ENCODE data around the gene CHAC1.
"Not testable (repeated sequence)": the region's sequence is repeated elsewhere in the genome, so short reads cannot be mapped to it uniquely, and the experiment has no call there.

Gene CHAC1

GRCh38 chr15:40958723-40959122 is 5.5 kb downstream of the CHAC1 start:
- no peak for DNase-seq

DNA sequence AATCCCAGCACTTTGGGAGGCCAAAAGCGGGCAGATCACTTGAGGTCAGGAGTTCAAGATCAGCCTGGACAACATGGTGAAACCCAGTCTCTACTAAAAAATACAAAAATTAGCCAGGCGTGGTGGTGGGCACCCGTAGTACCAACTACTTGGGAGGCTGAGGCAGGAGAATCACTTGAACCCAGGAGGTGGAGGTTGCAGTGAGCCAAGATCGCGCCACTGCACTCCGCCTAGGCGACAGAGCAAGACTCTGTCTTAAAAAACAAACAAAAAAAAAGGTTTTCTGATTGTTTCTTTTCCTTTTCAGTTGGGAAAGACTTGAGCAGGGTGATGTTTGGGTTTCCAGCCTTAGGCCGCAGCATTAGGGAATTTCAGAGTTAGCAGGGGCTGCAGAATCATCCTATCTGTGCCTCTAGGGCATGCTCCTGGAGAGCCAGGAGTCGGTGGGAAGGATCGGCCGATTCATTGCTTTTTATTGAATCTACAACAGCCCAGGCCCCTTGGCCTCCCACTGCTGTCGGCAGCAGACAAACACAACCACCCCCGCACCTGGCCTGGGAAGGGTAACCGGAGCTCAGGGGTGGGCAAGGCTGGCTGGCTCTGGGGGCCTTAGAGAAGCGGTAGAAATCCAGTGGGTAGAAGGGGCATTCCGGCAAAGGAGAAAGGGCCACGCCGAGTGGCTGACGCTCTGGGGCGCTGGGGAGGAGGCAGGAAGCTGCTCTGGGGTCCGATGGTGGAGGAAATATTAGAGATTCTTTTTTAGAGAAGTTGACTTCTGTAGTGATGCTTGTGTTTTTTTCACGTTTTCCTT is 6.3 kb downstream of the CHAC1 start:
- DNase-seq, result no peak

DNA sequence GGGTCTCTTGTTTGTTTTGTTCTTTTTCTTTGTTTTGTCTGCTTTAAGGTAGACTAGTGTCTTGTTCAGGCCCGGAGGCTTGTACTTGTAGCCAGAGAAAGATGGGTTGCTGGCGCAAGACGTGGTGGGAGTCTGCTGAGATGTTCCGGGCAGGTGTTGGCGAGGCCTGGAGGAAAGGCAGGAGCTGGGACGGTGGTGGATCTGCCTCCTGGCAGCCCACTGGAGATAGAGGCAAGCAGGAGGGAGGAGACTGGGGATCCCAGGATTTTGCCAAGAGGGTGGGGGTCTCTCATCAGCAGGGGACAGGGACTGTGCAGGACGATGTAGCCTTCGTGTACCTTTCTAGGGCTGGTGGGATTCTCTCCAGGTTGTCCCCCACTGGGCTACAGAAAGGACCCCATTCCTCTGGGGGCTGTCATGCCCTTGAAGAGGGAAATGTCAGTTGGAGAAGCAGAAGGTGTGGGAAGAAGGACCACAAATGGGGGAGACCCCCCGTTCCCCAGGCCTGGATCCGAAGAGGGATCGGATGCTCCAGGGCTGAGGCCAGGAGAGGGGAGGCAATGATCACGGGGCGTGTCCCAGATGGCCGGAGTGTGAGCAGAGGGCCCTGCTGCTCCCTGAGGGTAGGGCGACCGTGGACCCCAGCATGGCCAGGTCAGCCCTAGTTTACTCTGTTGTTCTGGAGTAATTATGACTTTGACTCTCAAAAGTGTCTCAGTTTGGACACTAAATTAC is 7.0 kb downstream of the CHAC1 start:
- DNase-seq, result no peak

- no peak for DNase-seq
Measured at GRCh38 chr15:40960925-40961324, 7.7 kb downstream of the CHAC1 start.

GRCh38 chr15:40961740-40962139 is 8.5 kb downstream of the CHAC1 start:
- DNase-seq, result not testable (repeated sequence)

DNA sequence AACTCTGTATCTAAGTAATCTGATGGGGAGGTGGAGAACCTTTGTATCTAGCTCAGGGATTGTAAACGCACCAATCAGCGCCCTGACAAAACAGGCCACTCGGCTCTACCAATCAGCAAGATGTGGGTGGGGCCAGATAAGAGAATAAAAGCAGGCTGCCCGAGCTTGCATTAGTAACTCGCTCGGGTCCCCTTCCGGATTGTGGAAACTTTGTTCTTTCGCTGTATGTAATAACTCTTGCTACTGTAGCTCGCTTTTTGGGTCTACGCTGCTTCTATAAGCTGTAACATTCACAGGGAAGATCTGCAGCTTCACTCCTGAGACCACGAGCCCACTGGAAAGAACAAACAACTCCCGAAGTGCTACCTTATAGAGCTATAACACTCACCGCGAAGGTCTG is 9.0 kb downstream of the CHAC1 start:
- DNase-seq, result not testable (repeated sequence)

GRCh38 chr15:40963201-40963600 is 9.9 kb downstream of the CHAC1 start:
- no peak for DNase-seq

DNA sequence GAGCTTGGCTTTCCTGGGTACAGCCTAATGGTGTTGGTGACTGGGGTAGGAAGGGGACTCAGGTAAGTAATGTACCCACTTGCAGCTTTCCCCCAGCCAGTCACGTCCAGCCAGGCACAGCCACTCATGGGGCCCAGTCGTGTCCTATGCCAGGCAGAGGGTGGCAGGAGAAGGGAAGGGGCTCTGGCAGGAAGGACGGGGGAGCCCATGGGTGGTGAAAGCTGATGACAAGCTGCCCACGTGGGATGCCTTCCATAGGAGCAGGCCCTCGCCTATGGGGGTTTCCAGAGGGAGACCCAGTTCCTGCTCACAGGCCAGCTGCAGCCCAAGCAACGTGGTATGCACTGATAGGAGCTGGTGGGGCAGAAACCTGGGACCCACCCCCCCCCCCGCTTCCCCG is 10.7 kb downstream of the CHAC1 start:
- no peak for DNase-seq

GRCh38 chr15:40964634-40965033 is 11.4 kb downstream of the CHAC1 start:
- DNase-seq, result no peak

DNA sequence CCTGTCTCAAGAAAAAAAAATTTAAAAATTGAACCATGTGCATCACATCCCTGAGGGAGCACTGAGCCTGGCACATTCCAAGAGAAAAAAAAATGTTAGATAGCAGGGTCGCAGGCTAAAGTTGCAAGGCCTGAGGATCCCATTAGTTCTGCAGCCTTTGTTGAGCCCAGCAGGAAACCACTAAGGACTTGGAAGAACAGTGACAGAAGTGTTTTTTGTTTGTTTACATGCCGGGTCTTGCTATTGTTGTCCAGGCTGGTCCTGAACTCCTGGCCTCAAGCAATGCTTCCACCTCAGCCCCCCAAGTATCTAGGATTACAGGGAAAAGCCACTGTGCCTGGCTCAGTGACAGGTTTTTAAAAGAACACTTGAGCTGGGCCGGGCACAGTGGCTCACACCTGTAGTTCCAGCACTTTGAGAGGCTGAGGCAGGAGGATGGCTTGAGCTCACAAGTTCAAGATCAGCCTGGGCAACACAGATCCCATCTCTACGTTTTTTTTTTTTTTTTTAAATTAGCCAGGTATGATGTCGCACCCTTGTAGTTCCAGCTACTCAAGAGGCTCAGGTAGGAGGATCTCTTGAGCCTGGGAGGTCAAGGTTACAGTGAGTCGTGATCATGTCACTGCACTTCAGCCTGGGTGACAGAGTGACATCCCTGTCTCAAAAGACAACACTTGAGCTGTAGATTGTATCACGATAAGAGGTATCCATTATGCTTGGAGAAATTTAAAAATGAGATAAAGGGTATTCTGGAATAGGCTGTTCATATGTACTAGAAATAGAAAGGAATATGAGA is 15.2 kb downstream of the CHAC1 start:
- no peak for DNase-seq

GRCh38 chr15:40969363-40969762 is 16.1 kb downstream of the CHAC1 start:
- DNase-seq, result no peak

GRCh38 chr15:40974879-40975278 is 21.6 kb downstream of the CHAC1 start:
- DNase-seq, result no peak

- DNase-seq, result no peak
Measured at GRCh38 chr15:40976819-40977218, 23.5 kb downstream of the CHAC1 start.

- no peak for DNase-seq
Measured at GRCh38 chr15:40978141-40978540, 24.9 kb downstream of the CHAC1 start.

- DNase-seq, result no peak
Measured at GRCh38 chr15:40978562-40978961, 25.3 kb downstream of the CHAC1 start.

DNA sequence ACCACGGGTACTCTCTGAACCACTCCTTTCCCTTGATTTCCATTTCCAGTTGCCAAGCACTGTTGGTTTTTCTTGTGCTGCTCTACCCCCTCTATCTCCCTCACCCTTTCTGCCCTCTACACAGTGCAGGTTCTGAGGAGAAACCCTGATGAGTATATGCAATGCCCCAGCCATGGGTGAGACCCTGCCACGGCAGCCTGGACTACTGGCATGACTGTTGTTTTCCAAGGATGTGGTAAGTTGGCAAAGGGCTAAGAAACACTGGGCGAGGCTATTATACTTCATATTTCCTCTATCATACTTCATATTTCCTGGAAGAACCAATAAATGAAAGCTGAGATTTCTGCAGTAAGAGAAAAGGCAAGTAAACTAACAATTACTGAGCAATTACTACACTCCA is 27.9 kb downstream of the CHAC1 start:
- no peak for DNase-seq

DNA sequence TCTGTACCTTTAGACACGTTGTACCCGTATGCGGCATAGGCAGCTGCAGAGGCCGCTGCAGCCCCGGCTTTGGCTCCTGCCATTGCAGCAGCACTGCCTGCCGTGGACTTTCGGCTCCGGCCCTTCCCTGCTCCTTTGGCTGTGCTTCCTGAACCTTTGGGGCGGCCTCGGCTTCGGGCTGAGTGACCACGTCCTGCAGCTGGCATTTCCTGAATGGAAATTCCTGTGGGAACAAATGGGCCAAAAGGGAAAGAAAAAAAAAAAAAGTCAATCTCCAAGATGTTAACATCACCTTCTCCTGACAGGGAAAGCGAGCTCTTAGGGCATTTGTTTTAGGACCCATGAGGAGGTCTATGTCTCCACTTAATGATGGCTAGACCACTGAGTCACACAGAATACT is 29.6 kb downstream of the CHAC1 start:
- no peak for DNase-seq

DNA sequence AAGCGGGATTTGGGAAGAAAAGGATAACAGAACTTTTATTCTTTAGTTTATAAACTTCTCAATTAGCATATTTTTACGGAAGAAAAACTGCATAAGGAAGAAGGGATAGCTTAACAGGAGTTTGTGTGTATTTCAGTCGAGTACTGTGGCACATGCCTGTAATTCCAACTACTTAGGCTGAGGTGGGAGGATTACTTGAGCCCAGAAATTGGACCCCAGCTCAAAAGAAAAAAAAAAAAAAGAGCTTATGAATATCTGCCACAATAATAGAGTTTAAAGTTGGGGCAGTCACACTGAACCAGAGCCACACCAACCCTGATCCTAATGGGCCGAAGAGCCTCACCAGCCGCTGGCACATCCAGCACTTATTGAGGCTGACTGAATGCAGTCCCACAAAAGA is 31.1 kb downstream of the CHAC1 start:
- no peak for DNase-seq

- DNase-seq, result no peak
Measured at GRCh38 chr15:40984964-40985363, 31.7 kb downstream of the CHAC1 start.

DNA sequence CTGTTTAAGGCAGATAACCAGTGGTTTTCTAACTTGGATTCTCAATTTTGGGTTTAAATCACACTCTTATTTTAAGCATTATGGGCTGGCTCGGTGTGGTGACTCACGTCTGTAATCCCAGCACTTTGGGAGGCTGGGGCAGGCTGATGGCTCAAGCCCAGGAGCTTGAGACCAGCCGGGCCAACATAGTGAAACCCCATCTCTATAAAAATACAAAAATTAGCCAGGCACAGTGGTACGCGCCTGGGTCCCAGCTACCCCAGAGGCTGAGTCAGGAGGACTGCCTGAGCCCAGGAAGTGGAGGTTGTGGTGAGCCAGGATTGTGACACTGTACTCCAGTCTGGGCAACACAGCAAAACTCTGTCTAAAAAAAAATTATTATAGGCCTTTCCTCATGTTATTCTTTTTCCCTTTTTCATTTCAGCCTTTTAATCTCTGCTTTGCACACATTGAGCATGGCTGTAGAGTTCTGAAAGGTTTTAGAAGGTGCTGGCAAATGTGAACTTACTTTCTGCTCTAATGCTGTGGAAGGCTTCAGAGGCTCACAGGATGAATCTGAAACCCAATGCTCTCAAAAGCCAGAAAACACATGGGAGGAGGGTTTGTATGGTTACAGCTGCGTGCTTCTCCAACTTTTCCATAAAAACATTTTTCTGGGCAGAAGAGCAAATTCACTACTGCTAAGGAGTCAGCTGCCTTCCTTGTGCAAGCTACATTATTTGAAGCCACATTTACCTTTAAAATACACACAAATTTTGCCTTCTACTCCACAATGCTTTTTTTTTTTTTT is 32.5 kb downstream of the CHAC1 start:
- no peak for DNase-seq

GRCh38 chr15:40986820-40987219 is 33.5 kb downstream of the CHAC1 start:
- DNase-seq, result no peak

DNA sequence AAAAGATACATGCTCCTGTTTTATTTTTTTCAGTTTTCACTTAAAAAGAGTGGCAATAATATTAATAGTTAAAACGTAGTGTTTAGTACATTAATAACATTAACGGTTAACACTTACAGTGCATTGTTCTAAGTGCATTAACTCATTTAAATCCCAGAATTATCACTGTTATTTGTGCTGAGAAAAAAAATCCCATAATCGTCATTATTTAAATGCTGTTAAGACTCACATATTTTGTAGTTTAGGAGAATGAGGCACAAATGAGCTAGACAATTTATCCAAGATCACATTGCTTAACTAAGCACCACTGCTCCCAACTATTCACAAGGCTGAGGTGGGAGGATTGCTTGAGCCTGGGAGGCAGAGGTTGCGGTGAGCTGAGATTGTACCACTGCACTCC is 34.9 kb downstream of the CHAC1 start:
- no peak for DNase-seq

DNA sequence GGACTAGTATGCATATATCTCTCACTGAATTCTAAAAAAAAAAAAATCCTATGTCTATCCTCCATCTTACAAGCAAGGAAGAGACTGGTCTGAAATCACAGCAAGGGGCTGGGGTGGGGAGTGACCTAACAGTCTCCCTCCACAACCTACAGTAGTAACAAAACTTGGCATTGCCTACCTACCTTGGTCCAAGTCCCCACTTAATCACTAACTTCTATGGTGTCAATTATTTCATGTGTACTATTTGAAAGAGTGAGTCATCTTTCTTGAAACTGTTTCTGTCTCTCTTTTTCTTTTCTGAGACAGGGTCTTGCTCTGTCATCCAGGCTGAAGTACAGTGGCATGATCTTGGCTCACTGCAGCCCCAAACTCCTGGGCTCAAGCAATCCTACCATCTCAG is 36.8 kb downstream of the CHAC1 start:
- DNase-seq, result no peak

All from cortex of kidney (tissue), 1 donor.